ENCODE data around the gene FAM83E.

FAM83E gene

DNA sequence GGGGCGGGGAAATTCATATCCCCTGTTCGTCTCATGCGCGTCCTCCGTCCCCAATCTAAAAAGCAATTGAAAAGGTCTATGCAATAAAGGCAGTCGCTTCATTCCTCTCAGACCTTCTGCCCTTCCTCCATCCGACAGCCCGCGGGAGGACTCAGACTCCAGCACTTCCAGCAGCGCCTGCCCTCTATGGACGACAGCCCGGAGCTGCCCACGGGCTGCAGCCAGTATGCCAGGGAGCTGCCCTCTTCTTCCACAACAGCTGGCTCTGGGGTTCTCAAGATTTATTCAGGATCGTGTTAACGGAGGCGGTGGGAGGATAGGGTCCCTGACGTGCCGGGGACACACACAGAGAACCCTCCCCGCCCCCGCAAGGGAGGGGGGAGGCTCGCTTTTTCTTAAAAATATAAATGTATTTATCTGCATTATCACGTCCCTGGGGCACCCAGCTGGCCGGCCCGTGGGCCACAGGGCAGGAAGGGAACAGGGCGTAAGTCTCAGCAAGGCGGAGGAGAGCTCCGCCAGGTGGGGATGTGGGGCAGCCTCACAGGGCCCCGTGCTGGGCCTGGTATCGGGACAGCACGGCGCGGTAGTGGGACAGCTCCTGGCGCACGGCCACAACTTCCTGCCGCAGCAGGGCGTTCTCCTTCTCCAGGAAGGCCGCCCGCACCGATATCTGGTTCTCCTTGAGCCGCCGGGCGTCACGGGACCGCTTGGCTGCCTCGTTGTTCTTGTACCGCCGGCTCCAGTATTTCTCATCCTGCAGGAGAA lies 15.6 kb upstream of the FAM83E start:
- H3K27ac ChIP-seq: peak overlapping the region; percentile 95
- peak; percentile 20; the same call in 1 of the 2 replicates for TF ChIP-seq CTCF (conservative IDR thresholded peaks at IDR 0.05)

GRCh38 chr19:48629599-48630295 lies 14.9 kb upstream of the FAM83E start:
- H3K27ac ChIP-seq: peak overlapping the region; percentile 95
- no peak for TF ChIP-seq CTCF (conservative IDR thresholded peaks at IDR 0.05)

DNA sequence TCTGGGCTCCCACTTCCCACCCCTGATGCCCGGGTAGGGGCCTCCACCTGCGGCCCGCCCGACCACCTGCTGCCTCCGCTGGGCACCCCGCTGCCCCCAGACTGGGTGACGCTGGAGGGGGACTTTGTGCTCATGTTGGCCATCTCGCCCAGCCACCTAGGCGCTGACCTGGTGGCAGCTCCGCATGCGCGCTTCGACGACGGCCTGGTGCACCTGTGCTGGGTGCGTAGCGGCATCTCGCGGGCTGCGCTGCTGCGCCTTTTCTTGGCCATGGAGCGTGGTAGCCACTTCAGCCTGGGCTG lies 14.4 kb upstream of the FAM83E start:
- TF ChIP-seq CTCF (conservative IDR thresholded peaks at IDR 0.05): no peak
- no peak overlapping the region for H3K27ac ChIP-seq

DNA sequence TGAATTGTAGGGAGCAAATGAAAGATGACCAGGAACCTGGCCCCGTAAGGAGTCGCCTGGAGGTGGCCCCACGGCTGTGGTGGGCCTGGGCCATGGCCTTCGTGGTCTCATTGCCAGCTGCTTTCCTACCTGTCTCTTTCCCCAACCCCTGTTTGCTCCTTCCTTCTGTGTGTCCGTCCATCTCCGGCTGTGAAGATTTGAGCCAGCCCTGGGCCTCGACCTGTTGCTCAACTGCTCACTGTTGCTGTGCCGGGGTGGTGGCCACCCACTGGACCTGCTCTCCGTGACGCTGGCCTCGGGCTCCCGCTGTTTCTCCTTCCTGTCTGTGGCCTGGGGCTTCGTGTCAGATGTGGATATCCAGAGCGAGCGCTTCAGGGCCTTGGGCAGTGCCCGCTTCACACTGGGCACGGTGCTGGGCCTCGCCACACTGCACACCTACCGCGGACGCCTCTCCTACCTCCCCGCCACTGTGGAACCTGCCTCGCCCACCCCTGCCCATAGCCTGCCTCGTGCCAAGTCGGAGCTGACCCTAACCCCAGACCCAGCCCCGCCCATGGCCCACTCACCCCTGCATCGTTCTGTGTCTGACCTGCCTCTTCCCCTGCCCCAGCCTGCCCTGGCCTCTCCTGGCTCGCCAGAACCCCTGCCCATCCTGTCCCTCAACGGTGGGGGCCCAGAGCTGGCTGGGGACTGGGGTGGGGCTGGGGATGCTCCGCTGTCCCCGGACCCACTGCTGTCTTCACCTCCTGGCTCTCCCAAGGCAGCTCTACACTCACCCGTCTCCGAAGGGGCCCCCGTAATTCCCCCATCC lies 13.8 kb upstream of the FAM83E start:
- no peak overlapping the region for H3K27ac ChIP-seq
- TF ChIP-seq CTCF (conservative IDR thresholded peaks at IDR 0.05): no peak

GRCh38 chr19:48627865-48628314 lies 13.0 kb upstream of the FAM83E start:
- no peak for TF ChIP-seq CTCF (conservative IDR thresholded peaks at IDR 0.05)
- no peak overlapping the region for H3K27ac ChIP-seq

DNA sequence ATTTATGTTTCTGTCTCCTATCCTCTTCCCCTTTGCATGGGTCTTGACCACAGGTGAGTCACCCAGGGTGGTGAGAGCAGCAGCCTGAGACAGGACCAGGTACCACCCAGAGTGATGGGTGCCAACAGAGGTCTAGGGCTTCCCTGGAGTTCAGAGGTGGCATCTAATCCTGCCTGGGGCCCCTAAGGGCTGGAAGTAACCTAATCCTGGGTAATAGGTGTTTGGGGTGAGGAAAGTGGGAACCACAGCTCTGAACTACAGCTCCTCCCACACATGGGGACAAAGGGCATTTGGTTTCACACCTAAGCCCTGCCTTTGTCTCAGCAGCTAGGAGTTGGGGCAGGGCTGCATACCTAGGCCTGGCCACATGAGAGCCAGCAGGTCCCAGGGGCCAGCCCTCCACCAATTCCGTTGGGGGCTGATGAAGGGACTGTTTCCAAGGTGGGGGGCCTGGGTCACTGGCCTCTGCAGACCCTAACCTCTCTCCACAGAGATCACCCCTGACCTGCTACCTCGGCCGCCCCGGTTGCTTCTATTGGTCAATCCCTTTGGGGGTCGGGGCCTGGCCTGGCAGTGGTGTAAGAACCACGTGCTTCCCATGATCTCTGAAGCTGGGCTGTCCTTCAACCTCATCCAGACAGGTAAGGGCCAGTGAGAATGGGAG lies 12.5 kb upstream of the FAM83E start:
- no peak overlapping the region for H3K27ac ChIP-seq
- no peak for TF ChIP-seq CTCF (conservative IDR thresholded peaks at IDR 0.05)
